DOHH2 (cell line): ENCODE results near the gene ELK4.

ENCODE experiments used
- H3F3A ChIP-seq: fragments of 200-600 bp; sonication (generic), shearing (Covaris generic); 2 replicates; pipeline ENCODE4 v1.6.0; 2016; ENCODE audit warnings: antibody characterized with exemption, mild to moderate bottlenecking; ENCODE audit not compliant: control insufficient read depth, insufficient read depth
- H3K27ac ChIP-seq: fragments of 200-600 bp; sonication (generic); 2 replicates; pipeline ENCODE4 v1.5.1; 2014; ENCODE audit warnings: low read depth, mild to moderate bottlenecking, low read length, moderate library complexity
- H3K27me3 ChIP-seq: fragments of 200-600 bp; sonication (generic); 2 replicates; pipeline ENCODE4 v1.6.1; 2014; ENCODE audit warnings: mild to moderate bottlenecking, low read length, mixed read lengths; ENCODE audit not compliant: control insufficient read depth
- H3K36me3 ChIP-seq: fragments of 200-600 bp; sonication (generic); 2 replicates; pipeline ENCODE4 v1.6.1; 2014; ENCODE audit warnings: mild to moderate bottlenecking, low read length, moderate library complexity, mixed read lengths; ENCODE audit not compliant: control insufficient read depth
- H3K4me1 ChIP-seq: fragments of 200-600 bp; sonication (generic); 2 replicates; pipeline ENCODE4 v1.6.1; 2014; ENCODE audit warnings: mild to moderate bottlenecking, low read length, mixed read lengths; ENCODE audit not compliant: control insufficient read depth
- H3K4me2 ChIP-seq: fragments of 200-600 bp; sonication (generic); 2 replicates; pipeline ENCODE4 v1.6.0; 2014; ENCODE audit warnings: mild to moderate bottlenecking, low read length, moderate library complexity
- H3K4me3 ChIP-seq: fragments of 200-600 bp; sonication (generic); 2 replicates; pipeline ENCODE4 v1.5.1; 2014; ENCODE audit warnings: mild to moderate bottlenecking, low read length, mixed read lengths
- H3K79me2 ChIP-seq: fragments of 200-600 bp; sonication (generic); 2 replicates; pipeline ENCODE4 v1.6.1; 2014; ENCODE audit warnings: mild to moderate bottlenecking, low read length, mixed read lengths; ENCODE audit not compliant: control insufficient read depth
- H3K9me2 ChIP-seq: fragments of 200-600 bp; sonication (generic); replicated peaks from 2 replicates; pipeline ENCODE4 v1.6.1; 2014; ENCODE audit warnings: mild to moderate bottlenecking, low read length, mixed read lengths; ENCODE audit not compliant: control insufficient read depth
- H3K9me3 ChIP-seq: fragments of 200-600 bp; sonication (generic); 2 replicates; pipeline ENCODE4 v1.6.1; 2014; ENCODE audit warnings: antibody characterized with exemption, low read length, mixed read lengths; ENCODE audit not compliant: control insufficient read depth, insufficient read depth
- H4K20me1 ChIP-seq: fragments of 200-600 bp; sonication (generic); 2 replicates; pipeline ENCODE4 v1.6.0; 2014; ENCODE audit warnings: low read depth, mild to moderate bottlenecking, antibody characterized with exemption, low read length, moderate library complexity; ENCODE audit not compliant: control insufficient read depth, insufficient read depth
- CTCF ChIP-seq: fragments of 200-600 bp; sonication (generic); IDR thresholded peaks from one replicate; pipeline ENCODE4 v1.5.1; 2014; ENCODE audit warnings: antibody characterized with exemption, mild to moderate bottlenecking, low read depth, low read length; ENCODE audit not compliant: poor library complexity, severe bottlenecking
- EZH2phosphoT487 ChIP-seq: fragments of 200-600 bp; sonication (generic); IDR thresholded peaks from 2 replicates; pipeline ENCODE4 v1.6.1; 2017; ENCODE audit warnings: borderline replicate concordance, mild to moderate bottlenecking, antibody characterized with exemption, low read length, moderate library complexity, mixed read lengths

The ELK4 gene

GRCh38 chr1:205600085-205600484, 31.7 kb downstream of the ELK4 start:
- Histone ChIP-seq H3K27me3 (no peaks in the 10 kb centered on the region), H3K79me2 (peaks cover 10% of the 10 kb centered on the region), H3K36me3 (peaks cover 74% of the 10 kb centered on the region), H3K9me2 (no peaks in the 10 kb centered on the region), H3K27ac (no peak overlapping the region), H3K4me2 (no peak overlapping the region), H3K9me3 (no peaks in the 10 kb centered on the region), H4K20me1 (peaks cover 5% of the 10 kb centered on the region; the same call in 1 of the 2 replicates), H3K4me3 (no peak overlapping the region), H3F3A (peaks cover 30% of the 10 kb centered on the region), H3K4me1 (peaks cover 31% of the 10 kb centered on the region)
- TF ChIP-seq CTCF = no peak
- no peak for TF ChIP-seq EZH2phosphoT487

GRCh38 chr1:205599669-205600042, 32.2 kb downstream of the ELK4 start:
- no peaks in the 10 kb centered on the region for H3K9me2 ChIP-seq
- no peak for TF ChIP-seq EZH2phosphoT487
- TF ChIP-seq CTCF = no peak
- H3K4me2 ChIP-seq = no peak overlapping the region
- peaks cover 34% of the 10 kb centered on the region for H3F3A ChIP-seq
- no peaks in the 10 kb centered on the region for H3K27me3 ChIP-seq
- peaks cover 10% of the 10 kb centered on the region for H3K79me2 ChIP-seq
- H3K9me3 ChIP-seq = no peaks in the 10 kb centered on the region
- no peak overlapping the region for H3K4me3 ChIP-seq
- H3K4me1 ChIP-seq = peaks cover 31% of the 10 kb centered on the region
- H3K36me3 ChIP-seq = peaks cover 70% of the 10 kb centered on the region
- H3K27ac ChIP-seq = no peak overlapping the region
- H4K20me1 ChIP-seq = peaks cover 5% of the 10 kb centered on the region; the same call in 1 of the 2 replicates

DNA sequence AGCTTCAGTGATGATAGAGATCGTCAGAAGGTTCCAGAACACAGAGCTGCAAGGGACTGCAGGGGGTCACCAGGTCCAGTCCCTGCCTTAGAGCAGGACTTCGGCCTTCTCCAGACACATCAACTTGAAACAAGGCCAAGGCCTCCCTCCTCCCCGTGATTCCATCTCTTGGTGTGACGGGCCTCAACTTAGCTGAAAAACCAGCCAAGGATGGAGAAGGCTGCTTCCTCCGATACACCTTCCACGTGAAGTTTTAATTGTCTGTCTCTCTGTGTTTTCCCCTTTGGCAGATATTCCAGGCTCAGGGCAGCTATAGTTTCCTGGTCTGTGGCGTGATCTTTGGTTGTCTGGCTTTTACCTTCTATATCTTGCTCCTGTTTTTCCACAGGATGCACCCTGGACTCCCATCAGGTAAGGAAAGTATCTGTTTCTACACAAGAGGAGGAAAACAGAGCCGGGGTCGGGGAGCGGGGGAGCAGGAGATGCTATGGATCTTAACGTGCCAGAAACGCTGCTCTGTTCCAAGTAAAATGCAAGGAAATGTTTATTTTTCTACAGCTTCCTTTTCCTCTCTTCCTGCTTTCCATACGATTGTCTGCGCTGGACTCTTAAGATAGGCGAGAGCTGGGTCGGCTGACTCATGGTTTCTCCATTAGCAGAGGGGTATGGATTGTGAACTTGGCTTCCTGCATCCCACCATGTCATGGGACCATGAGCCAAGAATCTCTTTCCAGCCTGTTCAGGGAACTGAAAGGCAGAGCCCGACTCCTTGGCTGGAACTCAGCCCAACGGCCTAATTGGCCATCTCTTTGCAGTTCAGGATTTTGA, 32.8 kb downstream of the ELK4 start:
- Histone ChIP-seq H3K4me3 (no peak overlapping the region), H3K36me3 (peaks cover 65% of the 10 kb centered on the region), H4K20me1 (peaks cover 5% of the 10 kb centered on the region; the same call in 1 of the 2 replicates), H3F3A (peaks cover 36% of the 10 kb centered on the region), H3K27ac (no peak overlapping the region), H3K9me2 (no peaks in the 10 kb centered on the region), H3K79me2 (peaks cover 7% of the 10 kb centered on the region), H3K4me2 (no peak overlapping the region), H3K4me1 (peaks cover 31% of the 10 kb centered on the region), H3K9me3 (no peaks in the 10 kb centered on the region), H3K27me3 (no peaks in the 10 kb centered on the region)
- TF ChIP-seq EZH2phosphoT487 (no peak), CTCF (no peak)
